NOMO-1 (cell line): ENCODE data around the gene TRIO.

Experiments
- DNase-seq, 2 experiments: peaks; one replicate each; lab custom pipeline; 2025; ENCODE audit not compliant: unreplicated experiment in 2 of 2; lab: John Stamatoyannopoulos, UW

Gene TRIO

GRCh38 chr5:14240359-14240758, 97.2 kb downstream of the TRIO start:
- no peak for DNase-seq

- DNase-seq, result peak in 1 of 2 experiments; percentile 55
These were observed 98.0 kb downstream of the TRIO start for GRCh38 chr5:14241141-14241540.

GRCh38 chr5:14242447-14242846, 99.3 kb downstream of the TRIO start:
- no peak for DNase-seq

GRCh38 chr5:14242871-14243383, 99.8 kb downstream of the TRIO start:
- DNase-seq, result no peak

GRCh38 chr5:14243766-14244165, 100.6 kb downstream of the TRIO start:
- DNase-seq, result no peak

GRCh38 chr5:14244721-14245120, 101.6 kb downstream of the TRIO start:
- no peak for DNase-seq

- no peak for DNase-seq
These were observed 102.2 kb downstream of the TRIO start for GRCh38 chr5:14245132-14245925.

- no peak for DNase-seq
These were observed 103.4 kb downstream of the TRIO start for GRCh38 chr5:14246350-14247053.

- DNase-seq, result no peak
These were observed 103.9 kb downstream of the TRIO start for GRCh38 chr5:14247054-14247386.

- DNase-seq, result no peak
These were observed 106.3 kb downstream of the TRIO start for GRCh38 chr5:14249258-14250082.

- peak; percentile 64 to 80 for DNase-seq
These were observed 107.0 kb downstream of the TRIO start for GRCh38 chr5:14250084-14250695.

- DNase-seq, result peak; percentile 31 to 73
These were observed 107.9 kb downstream of the TRIO start for GRCh38 chr5:14250748-14251701.

- no peak for DNase-seq
These were observed 108.6 kb downstream of the TRIO start for GRCh38 chr5:14251733-14252132.

- no peak for DNase-seq
These were observed 109.7 kb downstream of the TRIO start for GRCh38 chr5:14252793-14253192.

- DNase-seq, result no peak
These were observed 111.5 kb downstream of the TRIO start for GRCh38 chr5:14254686-14255085.

GRCh38 chr5:14256026-14256690, 113.0 kb downstream of the TRIO start:
- no peak for DNase-seq

GRCh38 chr5:14256756-14257393, 113.7 kb downstream of the TRIO start:
- no peak for DNase-seq

- DNase-seq, result no peak
These were observed 114.9 kb downstream of the TRIO start for GRCh38 chr5:14257995-14258403.

GRCh38 chr5:14258840-14259239, 115.7 kb downstream of the TRIO start:
- DNase-seq, result no peak
